WTC11 (cell line): ENCODE data around the gene C1QTNF1. TPM values are rescaled to one million over a fixed set of nuclear protein-coding genes. Genes with fewer than 3 reads are reported as not detected.

Experiments
- ATAC-seq: fragments of 200-7000 bp; cut with Tn5 transposase; 2 replicates; pipeline ENCODE4 v1.10.0; 2021; ENCODE audit warnings: mild to moderate bottlenecking, moderate library complexity
- CTCF ChIA-PET: fragments of 300-600 bp; sonication (Branson Sonifier 250); formaldehyde crosslinking; loops from one replicate; lab custom pipeline; 2021; ENCODE audit warnings: antibody characterized with exemption; lab: Charles Lee
- POLR2A ChIA-PET: fragments of 350-600 bp; sonication (Branson Sonifier 250); formaldehyde crosslinking; loops from one replicate; lab custom pipeline; 2021; ENCODE audit warnings: antibody characterized with exemption; lab: Charles Lee
- DNase-seq: peaks from one replicate; pipeline ENCODE4 v3.0.0; 2021; ENCODE audit warnings: low spot score
- H3K27ac Mint-ChIP-seq: 2 replicates; pipeline ENCODE4 v1.8.0; 2021; ENCODE audit warnings: mixed read lengths
- H3K27me3 Mint-ChIP-seq: 2 replicates; pipeline ENCODE4 v1.8.0; 2021; ENCODE audit warnings: low read depth, mild to moderate bottlenecking, moderate library complexity, mixed read lengths
- H3K36me3 Mint-ChIP-seq: 2 replicates; pipeline ENCODE4 v1.8.0; 2021; ENCODE audit warnings: mixed read lengths
- H3K4me1 Mint-ChIP-seq: 2 replicates; pipeline ENCODE4 v1.8.0; 2022; ENCODE audit warnings: mixed read lengths
- H3K4me3 Mint-ChIP-seq: 2 replicates; pipeline ENCODE4 v1.8.0; 2021; ENCODE audit warnings: mild to moderate bottlenecking, moderate library complexity, mixed read lengths
- H3K9me3 Mint-ChIP-seq: 2 replicates; pipeline ENCODE4 v1.8.0; 2021; ENCODE audit warnings: mixed read lengths
- ATF1 ChIP-seq: sonication (generic); formaldehyde crosslinking; IDR thresholded peaks from 2 replicates; pipeline ENCODE4 v1.8.1; 2023; ENCODE audit warnings: mild to moderate bottlenecking, moderate library complexity, missing genetic modification reagents
- ATF6 ChIP-seq: sonication (generic); formaldehyde crosslinking; IDR thresholded peaks from 2 replicates; pipeline ENCODE4 v1.8.1; 2023; ENCODE audit warnings: mild to moderate bottlenecking, missing genetic modification reagents
- EMX1 ChIP-seq: fragments of 250-450 bp; sonication (Bioruptor Pico); IDR thresholded peaks from 2 replicates; pipeline ENCODE4 v1.8.0; 2021; ENCODE audit warnings: mild to moderate bottlenecking
- ESRRA ChIP-seq: sonication (generic); formaldehyde crosslinking; IDR thresholded peaks from 2 replicates; pipeline ENCODE4 v1.8.1; 2022; ENCODE audit warnings: mild to moderate bottlenecking, missing genetic modification reagents, borderline replicate concordance
- FOXJ3 ChIP-seq: sonication (generic); formaldehyde crosslinking; IDR thresholded peaks from 2 replicates; pipeline ENCODE4 v1.9.0; 2021; ENCODE audit warnings: missing genetic modification reagents, mild to moderate bottlenecking, borderline replicate concordance
- GABPB1 ChIP-seq: sonication (generic); formaldehyde crosslinking; IDR thresholded peaks from 2 replicates; pipeline ENCODE4 v1.8.1; 2023; ENCODE audit warnings: mild to moderate bottlenecking, missing genetic modification reagents
- GTF2I ChIP-seq: fragments of 250-450 bp; sonication (Bioruptor Pico); conservative IDR thresholded peaks from 2 replicates; pipeline ENCODE4 v1.4.0; 2021; ENCODE audit warnings: mild to moderate bottlenecking
- JUN ChIP-seq: sonication (generic); formaldehyde crosslinking; IDR thresholded peaks from 2 replicates; pipeline ENCODE4 v1.8.0; 2023; ENCODE audit warnings: mild to moderate bottlenecking, missing genetic modification reagents
- MAX ChIP-seq: sonication (generic); formaldehyde crosslinking; IDR thresholded peaks from 2 replicates; pipeline ENCODE4 v1.8.0; 2022; ENCODE audit warnings: mild to moderate bottlenecking, missing genetic modification reagents
- MXD4 ChIP-seq: fragments of 250-450 bp; sonication (Bioruptor Pico); IDR thresholded peaks from 2 replicates; pipeline ENCODE4 v1.8.0; 2021; ENCODE audit warnings: mild to moderate bottlenecking, moderate library complexity, borderline replicate concordance
- NR2C2 ChIP-seq: sonication (generic); formaldehyde crosslinking; IDR thresholded peaks from 2 replicates; pipeline ENCODE4 v1.8.0; 2022; ENCODE audit warnings: mild to moderate bottlenecking, missing genetic modification reagents
- SMAD3 ChIP-seq: sonication (generic); formaldehyde crosslinking; IDR thresholded peaks from 2 replicates; pipeline ENCODE4 v1.8.0; 2022; ENCODE audit warnings: missing genetic modification reagents, mild to moderate bottlenecking, borderline replicate concordance
- USF2 ChIP-seq: sonication (generic); formaldehyde crosslinking; IDR thresholded peaks from 2 replicates; pipeline ENCODE4 v1.8.1; 2023; ENCODE audit warnings: mild to moderate bottlenecking, missing genetic modification reagents, moderate library complexity
- ZNF232 ChIP-seq: sonication (generic); formaldehyde crosslinking; IDR thresholded peaks from 2 replicates; pipeline ENCODE4 v1.8.0; 2022; ENCODE audit warnings: mild to moderate bottlenecking, missing genetic modification reagents
- ZNF263 ChIP-seq: sonication (generic); formaldehyde crosslinking; IDR thresholded peaks from 2 replicates; pipeline ENCODE4 v1.8.1; 2022; ENCODE audit warnings: low read depth, mild to moderate bottlenecking, moderate library complexity, missing genetic modification reagents
- ZNF532 ChIP-seq: fragments of 250-450 bp; sonication (Bioruptor Pico); IDR thresholded peaks from 2 replicates; pipeline ENCODE4 v1.9.0; 2021; ENCODE audit warnings: mild to moderate bottlenecking, borderline replicate concordance
- total RNA-seq: library from RNA; stranded (reverse); gene quantifications from 3 replicates; pipeline ENCODE4 v1.2.3, GENCODE V29; 2021
- TF ChIP-seq, protein P1 (sequence below): fragments of 250-450 bp; sonication (Bioruptor Pico); IDR thresholded peaks from 2 replicates; pipeline ENCODE4 v2.1.2; 2022; ENCODE audit warnings: mild to moderate bottlenecking, moderate library complexity
- TF ChIP-seq, protein P2 (sequence below): fragments of 250-450 bp; sonication (Bioruptor Pico); conservative IDR thresholded peaks from 2 replicates; pipeline ENCODE4 v1.9.0; 2021; ENCODE audit warnings: mild to moderate bottlenecking
- TF ChIP-seq, protein P3 (sequence below): fragments of 250-450 bp; sonication (Bioruptor Pico); IDR thresholded peaks from 2 replicates; pipeline ENCODE4 v1.9.0; 2021; ENCODE audit warnings: mild to moderate bottlenecking
- TF ChIP-seq, protein P4 (sequence below): sonication (generic); formaldehyde crosslinking; conservative IDR thresholded peaks from 2 replicates; pipeline ENCODE4 v1.8.1; 2022; ENCODE audit warnings: mild to moderate bottlenecking, missing genetic modification reagents
- TF ChIP-seq, protein P5 (sequence below): fragments of 250-450 bp; sonication (Bioruptor Pico); IDR thresholded peaks from 2 replicates; pipeline ENCODE4 v1.8.0; 2021; ENCODE audit warnings: mild to moderate bottlenecking

C1QTNF1 gene
- total RNA-seq, 1 experiment from 2014 or later, result 1.7 TPM

DNA sequence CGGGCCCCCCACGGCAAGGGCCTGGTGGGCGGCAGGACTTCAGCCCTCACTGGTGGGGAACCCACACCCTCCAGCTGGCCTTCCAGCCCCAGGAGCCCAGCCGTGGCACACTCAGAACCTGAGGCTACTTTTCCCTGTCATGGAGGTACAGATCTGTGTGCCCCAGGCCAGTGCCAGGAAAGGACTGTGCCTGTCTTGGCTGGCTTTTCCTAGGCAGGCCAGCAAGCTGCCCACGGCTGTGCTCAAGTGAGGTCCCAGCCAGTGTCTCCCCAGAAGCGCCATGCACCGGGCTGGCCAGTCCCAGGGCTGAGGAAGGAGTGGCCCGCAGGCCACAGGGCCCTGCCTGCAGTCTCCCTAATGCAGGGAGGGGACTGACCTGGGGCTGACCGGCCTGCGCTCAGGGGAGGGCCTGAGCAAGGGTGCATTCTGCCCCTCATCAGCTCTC lies 67.3 kb downstream of the C1QTNF1 start (continued):
- no peak for TF ChIP-seq MXD4 (CRISPR knock-in tag)
- TF ChIP-seq GABPB1 (CRISPR knock-in tag), result no peak
- no peak for TF ChIP-seq ATF6
- TF ChIP-seq ESRRA, result no peak

GRCh38 chr17:79092567-79092966 lies 68.6 kb downstream of the C1QTNF1 start:
- ChIA-PET POLR2A (no interaction called here), CTCF (interaction anchor here (1.3 to 12.6 kb wide), 3 partner anchors 296 to 309 kb away, joined by 4 to 162 read pairs (median 20); no protein-coding TSS in a partner anchor)
- no peaks in the 10 kb centered on the region for H3K4me1 Mint-ChIP-seq

DNA sequence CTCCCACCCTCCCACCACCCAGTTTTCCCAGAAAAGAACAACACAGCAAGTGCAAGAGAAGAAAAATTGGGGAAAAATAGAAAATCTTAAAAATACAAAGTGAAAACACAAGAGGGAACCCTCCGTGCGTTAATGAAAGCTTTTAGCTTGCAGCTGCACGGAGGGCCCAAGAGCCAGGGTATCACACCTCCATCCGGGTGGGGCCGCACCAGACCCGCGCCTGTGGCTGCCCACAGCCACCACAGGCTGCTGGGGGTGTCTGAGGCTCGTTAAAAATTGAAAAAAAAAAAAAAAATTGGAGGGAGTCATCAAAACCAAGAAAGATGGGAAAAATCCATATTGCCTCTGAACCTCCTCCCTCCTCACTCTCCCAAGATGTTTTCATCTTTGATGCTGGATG lies 69.3 kb downstream of the C1QTNF1 start:
- Mint-ChIP-seq H3K4me3 (no peak overlapping the region), H3K36me3 (no peaks in the 10 kb centered on the region), H3K27ac (no peak overlapping the region), H3K9me3 (no peaks in the 10 kb centered on the region), H3K4me1 (peaks cover 6% of the 10 kb centered on the region), H3K27me3 (no peaks in the 10 kb centered on the region; the same call in 1 of the 2 replicates)
- ChIA-PET POLR2A (no interaction called here), CTCF (interaction anchor here (0.7 to 12.6 kb wide), 5 partner anchors 48 to 308 kb away, joined by 4 to 162 read pairs (median 5); no protein-coding TSS in a partner anchor)
- no peak for DNase-seq
- no peak for ATAC-seq
- TF ChIP-seq ZNF232 (CRISPR knock-in tag) (no peak), SMAD3 (CRISPR knock-in tag) (no peak), GTF2I (CRISPR knock-in tag) (no peak), ZNF263 (CRISPR knock-in tag) (no peak), ZNF532 (CRISPR knock-in tag) (no peak), MAX (CRISPR knock-in tag) (no peak), ATF1 (CRISPR knock-in tag) (no peak), EMX1 (CRISPR knock-in tag) (no peak), USF2 (CRISPR knock-in tag) (no peak), FOXJ3 (CRISPR knock-in tag) (no peak), JUN (no peak)
- TF ChIP-seq, protein P1, sequence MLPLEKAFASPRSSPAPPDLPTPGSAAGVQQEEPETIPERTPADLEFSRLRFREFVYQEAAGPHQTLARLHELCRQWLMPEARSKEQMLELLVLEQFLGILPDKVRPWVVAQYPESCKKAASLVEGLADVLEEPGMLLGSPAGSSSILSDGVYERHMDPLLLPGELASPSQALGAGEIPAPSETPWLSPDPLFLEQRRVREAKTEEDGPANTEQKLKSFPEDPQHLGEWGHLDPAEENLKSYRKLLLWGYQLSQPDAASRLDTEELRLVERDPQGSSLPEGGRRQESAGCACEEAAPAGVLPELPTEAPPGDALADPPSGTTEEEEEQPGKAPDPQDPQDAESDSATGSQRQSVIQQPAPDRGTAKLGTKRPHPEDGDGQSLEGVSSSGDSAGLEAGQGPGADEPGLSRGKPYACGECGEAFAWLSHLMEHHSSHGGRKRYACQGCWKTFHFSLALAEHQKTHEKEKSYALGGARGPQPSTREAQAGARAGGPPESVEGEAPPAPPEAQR, result no peak
- TF ChIP-seq, protein P2, sequence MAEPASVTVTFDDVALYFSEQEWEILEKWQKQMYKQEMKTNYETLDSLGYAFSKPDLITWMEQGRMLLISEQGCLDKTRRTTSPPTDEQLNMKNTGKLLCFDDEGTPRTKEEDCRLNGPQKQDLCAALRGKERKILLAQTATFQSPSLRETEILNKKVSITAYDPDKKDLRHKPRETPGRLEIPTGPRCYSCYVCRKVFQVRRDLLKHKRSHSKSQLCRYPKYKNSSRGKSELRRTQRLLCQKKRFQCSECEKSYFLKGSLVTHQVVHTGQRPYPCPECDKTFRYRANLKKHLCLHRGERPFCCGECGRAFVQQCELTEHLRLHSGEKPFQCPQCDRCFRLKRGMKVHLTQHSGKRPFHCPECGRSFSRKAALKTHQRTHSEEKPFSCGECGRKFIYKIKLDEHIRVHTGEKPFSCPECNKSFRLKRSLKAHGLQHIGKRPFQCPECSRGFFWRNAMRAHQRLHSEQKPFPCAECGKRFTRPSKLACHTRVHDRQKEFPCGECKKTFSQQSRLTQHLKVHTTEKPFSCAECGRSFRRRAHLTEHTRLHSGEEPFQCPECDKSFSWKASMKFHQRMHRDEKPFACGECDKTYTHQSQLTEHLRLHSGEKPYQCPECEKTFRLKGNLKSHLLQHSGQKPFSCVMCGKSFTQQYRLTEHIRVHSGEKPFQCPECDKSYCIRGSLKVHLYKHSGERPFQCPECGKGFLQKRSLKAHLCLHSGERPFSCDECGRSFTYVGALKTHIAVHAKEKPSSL (CRISPR knock-in tag), result no peak
- TF ChIP-seq, protein P3, sequence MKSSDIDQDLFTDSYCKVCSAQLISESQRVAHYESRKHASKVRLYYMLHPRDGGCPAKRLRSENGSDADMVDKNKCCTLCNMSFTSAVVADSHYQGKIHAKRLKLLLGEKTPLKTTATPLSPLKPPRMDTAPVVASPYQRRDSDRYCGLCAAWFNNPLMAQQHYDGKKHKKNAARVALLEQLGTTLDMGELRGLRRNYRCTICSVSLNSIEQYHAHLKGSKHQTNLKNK (CRISPR knock-in tag), result no peak

More at GRCh38 chr17:79092567-79092966, 68.6 kb downstream of the C1QTNF1 start:
- no peak for ATAC-seq
- TF ChIP-seq NR2C2 (CRISPR knock-in tag), result no peak
- TF ChIP-seq, protein P4, sequence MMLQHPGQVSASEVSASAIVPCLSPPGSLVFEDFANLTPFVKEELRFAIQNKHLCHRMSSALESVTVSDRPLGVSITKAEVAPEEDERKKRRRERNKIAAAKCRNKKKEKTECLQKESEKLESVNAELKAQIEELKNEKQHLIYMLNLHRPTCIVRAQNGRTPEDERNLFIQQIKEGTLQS (CRISPR knock-in tag), result no peak
- TF ChIP-seq, protein P5, sequence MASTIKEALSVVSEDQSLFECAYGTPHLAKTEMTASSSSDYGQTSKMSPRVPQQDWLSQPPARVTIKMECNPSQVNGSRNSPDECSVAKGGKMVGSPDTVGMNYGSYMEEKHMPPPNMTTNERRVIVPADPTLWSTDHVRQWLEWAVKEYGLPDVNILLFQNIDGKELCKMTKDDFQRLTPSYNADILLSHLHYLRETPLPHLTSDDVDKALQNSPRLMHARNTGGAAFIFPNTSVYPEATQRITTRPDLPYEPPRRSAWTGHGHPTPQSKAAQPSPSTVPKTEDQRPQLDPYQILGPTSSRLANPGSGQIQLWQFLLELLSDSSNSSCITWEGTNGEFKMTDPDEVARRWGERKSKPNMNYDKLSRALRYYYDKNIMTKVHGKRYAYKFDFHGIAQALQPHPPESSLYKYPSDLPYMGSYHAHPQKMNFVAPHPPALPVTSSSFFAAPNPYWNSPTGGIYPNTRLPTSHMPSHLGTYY (CRISPR knock-in tag), result no peak
- Mint-ChIP-seq H3K27me3 (no peaks in the 10 kb centered on the region), H3K36me3 (no peaks in the 10 kb centered on the region), H3K27ac (no peak overlapping the region), H3K9me3 (no peaks in the 10 kb centered on the region), H3K4me3 (no peak overlapping the region)
- DNase-seq, result no peak
